K562 (cell line): ENCODE measurements around the gene ZNF213. TPM values are rescaled to one million over a fixed set of nuclear protein-coding genes. Genes with fewer than 3 reads are reported as not detected.

Source experiments
- CBX2 ChIP-seq: fragments of 200-600 bp; sonication (generic); IDR thresholded peaks from one replicate; pipeline ENCODE4 v1.6.1; 2012; ENCODE audit warnings: mild to moderate bottlenecking, low read length, inconsistent platforms; ENCODE audit not compliant: insufficient read depth, poor library complexity, severe bottlenecking
- CBX3 ChIP-seq, 2 experiments: IDR thresholded peaks; 1 replicate in 1 of 2; 2 replicates in 1 of 2; pipeline ENCODE4 v1.6.1; 2012; ENCODE audit warnings: inconsistent platforms in 2 of 2, low read length in 2 of 2, borderline replicate concordance in 1 of 2, control low read depth in 1 of 2
- GATAD2A ChIP-seq: fragments of 450-650 bp; IDR thresholded peaks from 2 replicates; pipeline ENCODE4 v1.6.1; 2017
- GATAD2B ChIP-seq: fragments of 450-650 bp; IDR thresholded peaks from 2 replicates; pipeline ENCODE4 v1.6.1; 2017; ENCODE audit warnings: mild to moderate bottlenecking, borderline replicate concordance
- GTF2F1 ChIP-seq: IDR thresholded peaks from 2 replicates; pipeline ENCODE4 v1.6.1; 2011; ENCODE audit warnings: low read depth, low read length, improper control_type of control experiment
- MCM3 ChIP-seq: fragments of 450-650 bp; IDR thresholded peaks from 2 replicates; pipeline ENCODE4 v1.6.1; 2016
- NBN ChIP-seq: fragments of 450-650 bp; IDR thresholded peaks from 2 replicates; pipeline ENCODE4 v1.6.1; 2016; ENCODE audit warnings: low read depth, mild to moderate bottlenecking
- POLR2A ChIP-seq: fragments of 450-650 bp; conservative IDR thresholded peaks from 2 replicates; pipeline ENCODE4 v1.6.1; 2016
- PTBP1 ChIP-seq: fragments of 200-400 bp; formaldehyde crosslinking; IDR thresholded peaks from 2 replicates; pipeline ENCODE4 v1.6.1; 2017; ENCODE audit warnings: low read depth, low read length
- SIN3A ChIP-seq, 2 experiments: fragments of 150-350 bp in 1 of 2; IDR thresholded peaks; 2 replicates each; pipeline ENCODE4 v1.6.1; 2011 to 2016; ENCODE audit warnings: borderline replicate concordance in 2 of 2, low read depth in 2 of 2, low read length in 2 of 2, mild to moderate bottlenecking in 2 of 2, moderate library complexity in 2 of 2; ENCODE audit not compliant: control insufficient read depth in 1 of 2
- SLC30A9 ChIP-seq: fragments of 250-450 bp; sonication (Bioruptor Pico); IDR thresholded peaks from 2 replicates; pipeline ENCODE4 v1.8.0; 2022; ENCODE audit warnings: mild to moderate bottlenecking, moderate library complexity
- SMARCB1 ChIP-seq: IDR thresholded peaks from 2 replicates; pipeline ENCODE4 v1.6.1; 2011; ENCODE audit warnings: improper control_type of control experiment, low read depth; ENCODE audit not compliant: insufficient read length
- TFAM ChIP-seq: fragments of 250-450 bp; sonication (Bioruptor Pico); conservative IDR thresholded peaks from 2 replicates; pipeline ENCODE4 v1.5.0; 2021; ENCODE audit warnings: mild to moderate bottlenecking, moderate library complexity
- ZBTB7A ChIP-seq: IDR thresholded peaks from 2 replicates; pipeline ENCODE4 v1.6.1; 2011; ENCODE audit warnings: low read depth, mild to moderate bottlenecking, low read length, moderate library complexity, borderline replicate concordance; ENCODE audit not compliant: control insufficient read depth
- ZNF77 ChIP-seq: fragments of 250-450 bp; sonication (Bioruptor Pico); IDR thresholded peaks from 2 replicates; pipeline ENCODE4 v1.5.0; 2020
- polyA plus RNA-seq, 8 experiments: library from polyadenylated mRNA; depleted of rRNA in 4 of 8; stranded (reverse) in 5 of 8; unstranded in 3 of 8; fragments of >200 nt; fragmentation: Nextera tagmentation in 2 of 8; fragmentation: Illumina TruSeq in 1 of 8; extraction: Ambion mirVana in 2 of 8; extraction: Trizol in 1 of 8; gene quantifications; 2 replicates each; pipeline versions ENCODE4 v1.2.1 to v1.2.3, GENCODE V29; 2011 to 2014; ENCODE audit warnings: inconsistent platforms in 1 of 8, missing spikeins in 1 of 8
- total RNA-seq, 7 experiments: library from RNA; depleted of rRNA in 6 of 7; stranded (reverse); fragments of >200 nt in 6 of 7; fragmentation: Illumina TruSeq in 2 of 7; extraction: Trizol in 2 of 7; gene quantifications; 2 replicates each; pipeline versions ENCODE4 v1.2.1 to v1.2.3, GENCODE V29; 2011 to 2021; ENCODE audit warnings: low replicate concordance in 1 of 7
- TF ChIP-seq, protein P1 (sequence below): fragments of 200-800 bp; sonication (Bioruptor generic); IDR thresholded peaks from 2 replicates; pipeline ENCODE4 v1.6.1; 2017; ENCODE audit warnings: missing genetic modification characterization, missing compliant biosample characterization
- TF ChIP-seq, protein P2 (sequence below), 2 experiments: IDR thresholded peaks; 2 replicates each; pipeline ENCODE4 v1.6.1; 2012; ENCODE audit warnings: improper control_type of control experiment in 2 of 2, low read depth in 2 of 2, low read length in 2 of 2, borderline replicate concordance in 1 of 2
- TF ChIP-seq, protein P3 (sequence below): IDR thresholded peaks from 2 replicates; pipeline ENCODE4 v1.6.1; 2014; ENCODE audit warnings: antibody characterized with exemption

The ZNF213 gene
- total and polyA plus RNA-seq, 9 of the 15 experiments (the other 6 are each of a cell fraction or from before 2014, with no cell fraction given): 0.49 to 10.0 (median 1.8) TPM

DNA sequence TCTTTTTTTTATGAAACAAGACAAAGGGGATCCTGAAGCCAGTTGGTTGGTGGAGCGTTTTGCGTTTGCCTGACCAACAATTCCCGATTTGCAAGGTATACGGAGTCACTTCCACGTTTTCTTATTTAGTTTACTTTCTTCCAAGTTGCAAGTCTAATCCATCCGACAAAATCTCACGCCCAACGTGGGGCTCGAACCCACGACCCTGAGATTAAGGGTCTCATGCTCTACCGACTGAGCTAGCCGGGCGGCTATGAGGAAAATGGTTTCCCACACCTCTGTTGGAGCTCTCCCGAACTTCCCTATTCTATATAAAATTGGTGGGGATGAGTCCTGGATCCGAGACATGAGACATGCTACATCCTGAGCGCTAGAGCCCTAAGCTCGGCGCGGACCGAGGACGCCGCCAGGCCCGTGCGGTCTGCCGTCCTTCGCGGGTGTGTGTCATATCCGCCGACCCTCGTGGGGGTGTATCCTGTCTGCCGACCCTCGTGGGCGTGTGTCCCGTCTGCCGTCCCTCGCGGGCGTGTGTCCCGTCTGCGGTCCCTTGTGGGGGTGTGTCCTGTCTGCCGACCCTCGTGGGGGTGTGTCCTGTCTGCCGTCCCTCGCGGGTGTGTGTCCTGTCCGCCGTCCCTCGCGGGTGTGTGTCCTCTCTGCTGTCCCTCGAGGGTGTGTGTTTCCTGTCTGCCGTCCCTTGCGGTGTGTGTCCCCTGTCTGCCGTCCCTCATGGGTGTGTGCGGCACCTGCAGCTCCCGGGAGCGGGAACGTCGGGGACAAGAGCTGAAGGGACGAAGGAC is 22.6 kb downstream of the ZNF213 start (continued):
- TF ChIP-seq ZBTB7A (peak; percentile 63; the same call in 1 of the 2 replicates), ZNF77 (no peak), GATAD2B (peak; percentile 82; the same call in 1 of the 2 replicates), NBN (peak; percentile 61; the same call in 1 of the 2 replicates), CBX2 (no peak), TFAM (CRISPR knock-in tag) (no peak), MCM3 (no peak), GATAD2A (0 out of 2 replicates have a peak, but pooled peaks have one; percentile 64), PTBP1 (peak; percentile 52; the same call in 1 of the 2 replicates), GTF2F1 (peak; percentile 36; the same call in 1 of the 2 replicates), SMARCB1 (no peak), CBX3 (IDR thresholded peaks at IDR 0.05; ENCODE audit: borderline replicate concordance in 1 of 2, low read length in 2 of 2) (peak in 1 of 2 experiments; percentile 65; a peak in 1 of 3 replicates), SLC30A9 (no peak), POLR2A (no peak), SIN3A (IDR thresholded peaks at IDR 0.05; ENCODE audit: borderline replicate concordance in 2 of 2, control insufficient read depth in 1 of 2, low read depth in 2 of 2, low read length in 2 of 2) (peak in 1 of 2 experiments; percentile 71; a peak in 2 of 4 replicates)
- TF ChIP-seq, protein P1, sequence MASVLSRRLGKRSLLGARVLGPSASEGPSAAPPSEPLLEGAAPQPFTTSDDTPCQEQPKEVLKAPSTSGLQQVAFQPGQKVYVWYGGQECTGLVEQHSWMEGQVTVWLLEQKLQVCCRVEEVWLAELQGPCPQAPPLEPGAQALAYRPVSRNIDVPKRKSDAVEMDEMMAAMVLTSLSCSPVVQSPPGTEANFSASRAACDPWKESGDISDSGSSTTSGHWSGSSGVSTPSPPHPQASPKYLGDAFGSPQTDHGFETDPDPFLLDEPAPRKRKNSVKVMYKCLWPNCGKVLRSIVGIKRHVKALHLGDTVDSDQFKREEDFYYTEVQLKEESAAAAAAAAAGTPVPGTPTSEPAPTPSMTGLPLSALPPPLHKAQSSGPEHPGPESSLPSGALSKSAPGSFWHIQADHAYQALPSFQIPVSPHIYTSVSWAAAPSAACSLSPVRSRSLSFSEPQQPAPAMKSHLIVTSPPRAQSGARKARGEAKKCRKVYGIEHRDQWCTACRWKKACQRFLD (CRISPR knock-in tag): no peak
- TF ChIP-seq, protein P2, sequence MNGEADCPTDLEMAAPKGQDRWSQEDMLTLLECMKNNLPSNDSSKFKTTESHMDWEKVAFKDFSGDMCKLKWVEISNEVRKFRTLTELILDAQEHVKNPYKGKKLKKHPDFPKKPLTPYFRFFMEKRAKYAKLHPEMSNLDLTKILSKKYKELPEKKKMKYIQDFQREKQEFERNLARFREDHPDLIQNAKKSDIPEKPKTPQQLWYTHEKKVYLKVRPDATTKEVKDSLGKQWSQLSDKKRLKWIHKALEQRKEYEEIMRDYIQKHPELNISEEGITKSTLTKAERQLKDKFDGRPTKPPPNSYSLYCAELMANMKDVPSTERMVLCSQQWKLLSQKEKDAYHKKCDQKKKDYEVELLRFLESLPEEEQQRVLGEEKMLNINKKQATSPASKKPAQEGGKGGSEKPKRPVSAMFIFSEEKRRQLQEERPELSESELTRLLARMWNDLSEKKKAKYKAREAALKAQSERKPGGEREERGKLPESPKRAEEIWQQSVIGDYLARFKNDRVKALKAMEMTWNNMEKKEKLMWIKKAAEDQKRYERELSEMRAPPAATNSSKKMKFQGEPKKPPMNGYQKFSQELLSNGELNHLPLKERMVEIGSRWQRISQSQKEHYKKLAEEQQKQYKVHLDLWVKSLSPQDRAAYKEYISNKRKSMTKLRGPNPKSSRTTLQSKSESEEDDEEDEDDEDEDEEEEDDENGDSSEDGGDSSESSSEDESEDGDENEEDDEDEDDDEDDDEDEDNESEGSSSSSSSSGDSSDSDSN (IDR thresholded peaks at IDR 0.05; ENCODE audit: borderline replicate concordance in 1 of 2, low read depth in 2 of 2, low read length in 2 of 2): peak in 1 of 2 experiments; percentile 34; a peak in 1 of 4 replicates
- TF ChIP-seq, protein P3, sequence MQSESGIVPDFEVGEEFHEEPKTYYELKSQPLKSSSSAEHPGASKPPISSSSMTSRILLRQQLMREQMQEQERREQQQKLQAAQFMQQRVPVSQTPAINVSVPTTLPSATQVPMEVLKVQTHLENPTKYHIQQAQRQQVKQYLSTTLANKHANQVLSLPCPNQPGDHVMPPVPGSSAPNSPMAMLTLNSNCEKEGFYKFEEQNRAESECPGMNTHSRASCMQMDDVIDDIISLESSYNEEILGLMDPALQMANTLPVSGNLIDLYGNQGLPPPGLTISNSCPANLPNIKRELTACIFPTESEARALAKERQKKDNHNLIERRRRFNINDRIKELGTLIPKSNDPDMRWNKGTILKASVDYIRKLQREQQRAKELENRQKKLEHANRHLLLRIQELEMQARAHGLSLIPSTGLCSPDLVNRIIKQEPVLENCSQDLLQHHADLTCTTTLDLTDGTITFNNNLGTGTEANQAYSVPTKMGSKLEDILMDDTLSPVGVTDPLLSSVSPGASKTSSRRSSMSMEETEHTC: 0 out of 2 replicates have a peak, but pooled peaks have one; percentile 20
